T-helper 9 cell (primary cell): ENCODE results near the gene POLR1H.

Source experiments
- DNase-seq: peaks from one replicate; pipeline ENCODE4 v3.0.0-alpha.2; 2020

The POLR1H gene

DNA sequence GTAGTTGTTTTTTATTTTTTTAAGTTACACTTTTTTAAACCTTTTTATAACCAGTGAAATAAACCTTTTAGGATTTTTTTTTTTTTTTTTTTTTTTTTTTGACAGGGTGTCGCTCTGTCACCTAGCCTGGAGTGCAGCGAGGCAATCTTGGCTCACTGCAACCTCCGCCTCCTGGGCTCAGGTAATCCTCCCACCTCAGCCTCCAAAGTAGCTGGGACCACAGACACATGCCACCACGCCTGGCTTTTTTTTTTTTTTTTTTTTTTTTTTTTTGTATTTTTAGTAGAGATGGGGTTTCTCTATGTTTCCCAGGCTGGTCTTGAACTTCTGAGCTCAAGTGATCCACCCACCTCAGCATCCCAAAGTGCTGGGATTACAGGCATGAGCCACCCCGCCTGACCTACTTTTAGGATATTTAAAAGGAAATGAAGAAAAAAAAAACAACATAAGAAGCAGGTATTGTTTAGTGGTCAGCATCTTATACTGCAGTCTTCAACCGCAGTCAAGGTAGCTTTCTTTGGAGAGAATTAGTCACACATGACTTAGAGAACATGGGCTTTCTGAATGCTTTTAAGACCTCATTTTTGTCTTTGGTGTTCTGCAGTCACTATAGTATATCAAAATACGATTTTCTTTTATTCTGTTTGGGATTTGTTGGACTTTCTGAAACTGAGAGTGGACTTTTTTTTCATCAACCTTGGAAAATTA lies 1.6 kb downstream of the POLR1H start:
- DNase-seq, result no peak

DNA sequence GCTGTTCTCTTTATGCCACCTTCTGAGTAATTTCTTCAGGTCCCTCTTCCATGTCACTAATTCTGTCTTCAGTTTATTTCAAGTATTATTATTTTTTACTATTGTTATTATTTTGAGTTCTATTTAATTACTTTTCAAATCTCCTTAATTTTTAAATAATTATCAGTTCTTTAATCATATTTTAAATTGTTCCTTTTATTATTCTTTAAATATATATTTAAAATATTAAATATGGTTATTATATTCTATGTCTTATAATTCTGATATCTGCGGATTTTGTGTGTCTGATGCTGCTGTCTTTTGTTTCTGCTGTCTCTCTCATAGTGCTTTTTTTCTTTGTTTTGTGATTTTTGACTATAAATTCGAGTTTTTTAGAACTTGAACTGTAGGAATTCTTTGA lies 2.2 kb downstream of the POLR1H start:
- no peak for DNase-seq

DNA sequence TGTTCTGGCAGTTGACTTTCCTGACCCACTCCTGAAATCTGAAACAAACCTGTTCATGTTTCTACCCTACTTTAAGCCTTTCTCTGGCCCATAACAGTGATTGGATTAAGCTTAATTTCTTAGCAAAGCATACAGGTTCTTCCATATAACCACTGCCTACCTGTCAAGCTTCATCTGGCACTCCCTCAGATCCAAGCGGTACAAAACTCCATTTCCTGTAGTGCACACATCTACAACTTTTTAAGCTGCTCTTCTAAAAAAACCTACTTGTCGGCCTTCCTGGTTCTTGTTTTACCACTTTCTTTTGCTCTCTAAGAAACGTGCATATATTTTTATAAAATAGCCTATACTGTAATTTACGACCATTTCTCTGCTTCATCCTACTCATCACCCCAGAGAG lies 5.0 kb downstream of the POLR1H start:
- no peak for DNase-seq

DNA sequence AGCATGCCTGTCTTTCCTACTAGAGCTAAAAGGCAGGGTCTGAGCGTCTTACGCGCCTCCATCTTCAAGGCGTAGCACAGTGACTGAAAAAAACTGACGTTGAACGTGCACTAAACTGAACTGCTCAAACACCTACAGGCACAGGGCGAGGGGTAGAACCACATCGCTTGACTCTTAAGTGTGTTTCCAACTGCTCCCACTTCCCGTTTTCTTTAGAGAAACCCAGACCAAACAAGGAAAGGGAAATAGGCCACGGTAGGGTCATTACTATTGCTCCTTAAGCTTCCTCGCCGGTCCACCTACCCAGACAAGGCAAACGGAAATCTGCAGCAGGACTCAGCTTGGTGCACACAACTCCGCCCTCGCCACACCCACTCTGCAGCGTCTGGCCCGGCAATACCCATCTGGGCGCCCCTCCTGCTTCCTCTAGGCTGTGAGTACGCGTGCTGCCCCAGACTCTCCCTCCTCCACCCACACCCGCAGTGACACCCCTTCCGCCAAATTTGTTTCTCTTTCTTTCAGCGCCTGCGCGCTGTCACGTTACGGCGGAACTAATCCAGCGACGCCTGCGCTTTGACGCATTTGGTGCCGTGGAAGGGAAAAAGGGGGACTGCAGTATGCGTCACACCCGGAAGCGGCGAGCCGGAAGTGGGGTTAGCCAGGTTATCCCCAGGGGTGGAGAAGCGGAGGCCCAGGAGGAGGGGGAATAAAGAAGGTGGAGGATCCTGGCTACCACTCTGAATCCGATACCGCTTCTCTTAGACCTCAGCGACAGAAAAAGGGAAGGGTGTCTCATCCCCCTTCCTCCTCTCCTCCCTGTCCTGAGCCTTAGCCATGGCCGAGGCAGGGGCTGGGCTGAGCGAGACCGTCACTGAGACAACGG lies 5.8 kb downstream of the POLR1H start, which contains the start of gene PPP1R11:
Gene PPP1R11 (plus strand): TSS at position 622 of the 883 bp plus-strand sequence. CDS start 213 bp downstream, at position 835.
- DNase-seq, result peak; percentile 95

DNA sequence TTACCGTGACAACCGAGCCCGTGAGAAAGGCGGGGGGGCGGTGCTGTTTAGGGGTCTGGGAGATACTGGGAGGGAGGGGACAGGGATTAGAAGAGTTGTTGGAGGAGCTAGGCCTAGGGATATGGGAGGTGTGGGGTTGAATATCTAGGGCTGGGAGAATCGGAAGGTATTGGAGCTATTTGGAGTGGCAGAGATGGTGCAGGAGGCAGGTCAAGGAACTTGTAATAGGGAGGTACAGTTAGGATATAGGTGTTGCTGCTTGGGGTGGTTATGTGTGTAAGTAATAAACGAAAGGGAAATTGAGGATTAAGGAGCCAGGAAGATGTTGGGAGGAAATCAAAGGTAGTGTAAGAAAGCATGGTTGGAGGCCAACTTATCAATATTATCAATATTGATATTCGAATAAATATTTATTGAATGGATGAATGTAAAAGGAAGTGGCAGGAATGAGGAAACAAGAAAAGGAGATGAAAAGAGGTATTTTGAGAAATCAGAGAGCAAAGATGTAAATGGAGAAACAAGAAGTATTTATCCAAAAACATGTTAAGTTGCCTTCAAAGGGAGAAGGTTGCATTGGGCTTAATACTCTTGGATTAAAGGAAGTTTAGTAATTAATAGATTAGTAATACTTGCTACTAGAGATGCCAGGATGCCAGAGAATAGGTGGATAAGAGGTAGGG lies 6.5 kb downstream of the POLR1H start:
- no peak for DNase-seq

DNA sequence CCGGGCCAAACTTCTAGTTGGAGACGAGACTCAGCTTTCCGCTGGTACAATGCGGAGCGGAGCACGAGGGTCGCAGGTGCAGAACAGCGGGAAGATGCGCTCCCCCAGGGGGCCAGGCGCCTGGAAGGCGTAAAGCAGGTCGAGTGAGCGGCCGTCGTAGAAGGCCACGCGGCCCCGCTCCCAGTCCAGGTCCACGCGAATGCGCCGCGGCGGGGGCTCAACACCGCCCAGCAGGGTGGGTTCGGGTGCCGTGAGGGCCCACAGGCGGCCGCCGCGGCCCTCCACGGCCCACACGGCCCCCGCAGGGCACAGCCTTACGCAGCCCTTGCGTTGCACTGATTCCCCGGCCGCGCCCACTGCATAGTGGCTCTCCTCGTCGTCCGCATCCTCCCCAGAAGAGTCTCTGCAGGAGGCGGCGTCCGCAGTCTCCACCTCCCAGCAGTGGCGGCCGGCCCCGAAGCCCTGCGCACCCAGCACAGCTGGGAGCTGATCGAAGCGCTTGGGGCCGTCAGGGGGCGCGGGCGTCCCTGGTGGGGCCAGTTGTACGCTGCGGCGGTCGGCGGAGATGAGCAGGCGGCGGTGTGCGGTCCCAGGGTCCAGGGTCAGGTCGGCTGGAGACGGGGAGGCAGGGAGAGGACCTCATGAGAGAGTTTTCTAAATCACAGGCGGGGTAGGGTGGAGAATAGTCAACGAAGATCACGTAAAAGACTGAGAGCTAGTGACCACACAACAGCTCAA lies 10.2 kb downstream of the POLR1H start:
- no peak for DNase-seq

DNA sequence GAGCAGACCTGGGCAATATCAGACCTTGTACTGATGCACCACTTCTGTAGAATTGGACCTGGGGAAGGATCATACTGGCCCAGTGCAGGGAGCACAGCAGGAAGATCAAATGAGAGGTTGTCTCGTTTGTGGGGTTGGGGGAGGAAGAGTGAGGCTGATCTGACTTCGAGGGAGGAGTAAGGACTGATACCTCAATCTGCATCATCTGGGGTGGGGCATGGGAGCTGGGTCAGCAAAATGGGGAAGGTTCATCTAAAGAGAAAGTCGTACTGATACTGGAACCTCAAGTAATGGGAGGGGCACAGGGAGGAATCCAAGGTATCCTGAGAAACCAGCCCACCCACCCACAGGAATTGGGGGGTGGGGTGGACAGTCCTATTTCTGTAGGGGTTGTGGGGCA lies 10.8 kb downstream of the POLR1H start:
- no peak for DNase-seq

DNA sequence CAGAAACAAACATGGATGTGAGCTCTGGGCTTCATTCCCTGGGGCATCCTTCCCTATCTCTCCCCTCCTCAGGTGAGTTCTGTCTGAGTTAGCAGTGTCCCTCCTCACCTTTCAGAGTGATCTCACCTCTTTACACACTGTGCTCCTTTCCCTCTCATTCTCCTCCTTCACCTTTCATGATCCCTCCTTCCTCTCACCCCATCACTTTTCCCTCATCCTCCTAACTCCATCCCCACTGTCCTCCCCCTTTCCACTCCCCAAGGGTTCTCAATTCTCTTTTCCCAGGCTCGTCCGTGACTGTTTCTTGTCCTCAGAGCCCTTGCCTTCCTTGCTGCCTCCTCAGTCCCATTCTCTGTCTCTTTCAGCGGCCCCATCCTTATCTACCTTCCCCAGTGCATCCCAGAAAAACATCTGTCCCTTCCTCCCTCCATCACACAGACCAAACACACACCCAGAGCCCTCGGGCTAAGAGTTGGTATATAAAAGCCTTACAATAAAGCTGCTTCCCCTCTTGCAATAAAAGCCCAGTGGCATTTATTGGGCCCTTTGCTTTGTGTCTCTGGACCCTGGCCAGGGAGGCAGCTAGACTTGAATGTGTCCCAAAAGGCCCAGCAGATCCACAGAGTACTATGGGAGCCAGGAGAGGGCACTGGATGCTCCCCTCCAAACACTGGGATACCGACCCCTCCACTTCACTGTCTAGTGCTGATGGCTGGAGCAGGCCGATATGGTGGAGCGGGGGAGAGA lies 12.6 kb downstream of the POLR1H start:
- DNase-seq, result no peak

DNA sequence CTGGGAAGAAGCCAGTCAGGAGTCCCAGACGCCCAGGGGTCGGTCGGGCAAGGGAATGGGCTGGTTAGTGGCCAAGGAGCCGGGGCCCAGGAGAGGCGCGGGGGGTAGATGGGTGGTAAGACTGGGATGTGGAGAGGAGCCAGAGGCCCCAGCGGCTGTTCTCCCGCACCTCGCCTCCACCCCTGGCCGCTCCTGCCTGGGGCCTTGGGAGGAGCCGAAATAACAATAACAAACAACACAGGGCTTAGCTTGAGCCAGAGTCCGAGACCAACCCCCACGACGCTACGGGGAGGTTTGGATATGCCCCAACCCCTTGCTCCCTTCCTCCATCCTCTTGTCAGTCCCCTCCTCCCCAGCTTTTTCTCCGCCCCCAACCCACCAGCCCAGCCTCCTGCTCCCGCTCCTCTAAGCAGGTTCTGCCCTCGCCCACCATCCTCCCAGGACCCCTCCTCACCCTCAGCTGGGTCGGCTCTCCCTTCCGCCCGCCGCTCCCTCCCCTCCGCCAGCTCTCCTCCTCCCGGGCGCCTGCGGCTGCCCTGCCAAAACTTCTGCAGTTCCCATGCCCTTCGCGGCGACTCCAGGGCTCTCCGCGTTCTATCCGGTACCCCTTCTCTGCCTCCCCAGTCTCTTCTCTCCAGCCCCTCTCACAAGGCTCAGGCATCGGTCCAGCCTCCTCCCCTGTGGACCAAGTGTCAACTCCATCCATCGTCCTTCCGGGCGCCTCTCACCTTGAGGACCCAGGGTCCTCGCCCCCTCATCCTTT lies 13.4 kb downstream of the POLR1H start:
- no peak for DNase-seq

DNA sequence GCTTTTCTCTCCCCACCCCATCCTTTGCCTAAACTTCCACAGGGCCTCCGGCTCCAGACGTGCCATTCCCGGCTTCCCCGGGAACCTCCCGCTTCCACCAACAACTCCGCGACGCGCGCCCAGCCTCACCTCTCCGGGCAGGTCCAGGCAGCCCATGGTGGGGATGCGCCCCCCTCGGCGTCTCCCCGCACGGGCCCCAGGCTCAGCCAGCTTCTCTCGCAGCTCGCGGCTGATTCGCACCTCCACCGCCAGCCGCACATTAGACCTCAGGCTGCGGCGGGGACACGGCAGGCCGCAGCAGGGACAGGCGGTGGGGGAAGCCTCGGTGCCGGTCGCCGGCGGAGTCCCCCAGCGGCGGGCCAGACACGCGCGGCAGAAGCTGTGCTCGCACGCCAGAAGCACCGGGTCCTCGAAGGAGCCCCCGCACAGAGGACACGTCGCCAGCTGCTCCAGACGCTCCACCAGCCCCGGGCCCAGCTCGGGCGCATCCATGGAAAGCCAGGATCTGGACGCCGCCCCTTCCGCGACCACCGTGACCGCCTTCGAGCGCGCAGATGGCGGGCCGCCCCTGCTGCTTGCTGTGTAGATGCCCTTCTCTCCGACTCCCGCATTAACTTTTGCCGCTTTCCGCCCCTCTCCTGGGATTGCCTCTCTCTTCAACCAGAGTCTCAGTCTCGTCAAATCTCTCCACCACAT lies 14.2 kb downstream of the POLR1H start, which contains the start of gene RNF39:
Gene RNF39 (minus strand): TSS at position 676 of the 696 bp plus-strand sequence. CDS start 184 bp downstream, at position 492.
- DNase-seq, result no peak

DNA sequence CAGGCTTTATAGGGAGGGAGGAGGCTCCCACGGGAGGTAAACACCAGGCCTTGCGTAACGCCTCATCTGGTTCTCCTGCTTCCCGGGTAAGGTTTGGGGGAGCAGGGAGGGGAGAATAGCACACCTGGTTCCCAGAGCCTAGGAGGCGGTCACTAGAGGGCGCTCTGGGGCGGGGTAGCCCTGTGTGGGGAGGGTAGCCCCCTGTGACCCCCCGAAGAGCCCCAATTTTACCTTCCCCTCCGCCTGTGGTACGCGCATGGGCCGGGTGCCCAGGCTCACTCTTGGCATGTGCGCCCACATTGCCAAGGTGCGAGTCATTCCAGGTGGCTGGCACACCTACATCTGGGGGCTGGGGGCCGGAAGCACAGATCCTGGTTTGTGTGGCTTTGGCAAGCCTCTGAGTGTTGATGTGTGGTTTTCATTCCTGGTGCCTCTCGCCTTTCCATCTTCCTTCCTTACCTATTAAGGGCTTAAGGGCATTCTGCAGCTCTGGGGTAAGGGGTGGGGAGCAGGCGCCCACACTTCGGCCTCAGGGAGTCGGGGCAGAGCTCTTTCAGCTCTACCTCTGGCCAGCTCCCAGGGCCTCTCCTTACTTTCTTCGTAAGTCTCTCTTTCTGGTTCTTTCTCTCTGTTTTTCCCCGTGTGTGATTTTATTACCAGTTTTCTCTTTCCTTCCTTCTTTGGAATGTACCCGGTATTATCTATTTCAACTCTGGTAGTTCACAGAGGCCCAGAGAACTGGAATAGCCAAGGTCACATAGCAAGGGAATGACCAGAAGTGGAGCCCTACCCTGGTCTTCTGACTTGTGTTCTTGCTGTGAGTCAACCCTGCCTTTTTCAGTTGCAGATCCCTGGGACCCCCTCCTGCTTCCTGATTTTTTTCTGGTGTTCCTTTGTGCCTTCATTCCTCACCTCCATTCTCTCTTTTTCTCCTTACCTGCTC lies 15.0 kb downstream of the POLR1H start:
- DNase-seq, result no peak

DNA sequence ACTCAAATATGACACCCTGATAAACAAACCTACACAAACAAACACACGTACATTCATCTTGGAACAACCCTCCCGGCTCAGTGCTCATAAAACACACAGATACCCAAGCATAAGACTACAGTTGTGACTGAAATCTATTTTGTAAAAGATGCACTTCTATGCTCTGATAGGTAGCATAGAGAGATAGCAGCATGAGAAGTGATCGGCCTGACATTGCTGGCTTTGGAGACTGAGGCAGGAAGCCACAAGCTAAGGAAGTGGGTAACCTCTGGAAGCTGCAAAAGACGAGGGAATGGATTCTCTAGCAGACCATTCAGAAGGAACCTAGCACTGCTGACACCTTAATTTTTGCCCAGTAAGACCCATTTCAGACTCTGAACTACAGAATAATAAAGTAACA lies 16.2 kb downstream of the POLR1H start:
- no peak for DNase-seq

DNA sequence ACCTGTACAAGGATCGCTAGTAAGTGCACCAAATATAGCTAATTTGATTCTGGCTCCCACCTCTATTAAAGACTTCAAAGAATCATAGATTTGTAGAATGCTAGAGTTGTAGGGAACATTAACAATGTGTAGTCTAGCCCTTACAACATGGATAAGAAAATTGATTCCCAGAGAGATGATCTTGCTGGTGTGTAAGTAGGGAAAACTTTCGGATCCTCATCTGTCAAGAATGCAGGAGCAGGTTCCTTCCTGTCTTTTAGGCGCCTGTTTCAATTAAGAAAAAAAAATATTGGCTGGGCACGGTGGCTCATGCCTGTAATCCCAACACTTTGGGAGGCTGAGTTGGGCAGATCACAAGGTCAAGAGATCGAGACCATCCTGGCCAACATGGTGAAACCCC lies 26.8 kb downstream of the POLR1H start:
- no peak for DNase-seq

DNA sequence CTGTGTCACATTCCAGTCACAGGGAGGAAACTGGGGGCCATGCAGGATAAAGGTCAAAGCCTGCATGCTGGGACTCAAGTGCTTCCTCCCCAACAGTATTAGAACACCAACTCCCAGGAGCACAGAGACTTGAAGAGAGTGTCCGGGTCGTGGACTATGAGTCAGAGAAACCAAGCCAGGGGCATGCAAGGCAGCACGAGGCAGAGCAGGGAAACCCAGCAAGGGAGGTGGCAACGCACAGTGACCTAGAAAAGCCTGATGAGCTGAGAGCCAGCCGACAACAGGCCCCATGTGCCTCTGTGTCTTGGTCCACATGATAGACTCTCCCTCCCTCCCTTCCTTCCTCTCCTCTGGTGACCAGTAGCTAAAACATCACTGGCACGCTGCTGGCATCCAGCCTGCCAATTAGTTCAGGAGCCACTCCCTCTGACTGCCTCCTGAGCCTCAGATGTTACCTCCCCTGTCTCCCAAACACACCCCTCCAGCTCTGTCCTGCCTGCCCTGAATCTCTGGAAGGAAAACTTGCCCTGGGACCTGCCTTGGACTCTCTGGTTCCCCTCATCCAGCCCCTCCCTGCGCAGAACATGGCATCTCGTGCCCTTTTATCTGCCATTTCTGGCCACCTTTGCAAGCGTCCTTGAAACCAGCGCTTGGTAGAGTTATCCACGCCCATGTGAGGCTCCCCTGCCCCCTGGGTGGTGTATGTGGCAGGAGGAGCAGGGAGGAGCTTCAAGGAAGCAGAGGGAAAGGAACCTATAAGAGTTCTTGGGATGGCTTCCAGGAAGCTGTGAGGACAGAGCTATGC lies 30.7 kb downstream of the POLR1H start:
- DNase-seq, result no peak

DNA sequence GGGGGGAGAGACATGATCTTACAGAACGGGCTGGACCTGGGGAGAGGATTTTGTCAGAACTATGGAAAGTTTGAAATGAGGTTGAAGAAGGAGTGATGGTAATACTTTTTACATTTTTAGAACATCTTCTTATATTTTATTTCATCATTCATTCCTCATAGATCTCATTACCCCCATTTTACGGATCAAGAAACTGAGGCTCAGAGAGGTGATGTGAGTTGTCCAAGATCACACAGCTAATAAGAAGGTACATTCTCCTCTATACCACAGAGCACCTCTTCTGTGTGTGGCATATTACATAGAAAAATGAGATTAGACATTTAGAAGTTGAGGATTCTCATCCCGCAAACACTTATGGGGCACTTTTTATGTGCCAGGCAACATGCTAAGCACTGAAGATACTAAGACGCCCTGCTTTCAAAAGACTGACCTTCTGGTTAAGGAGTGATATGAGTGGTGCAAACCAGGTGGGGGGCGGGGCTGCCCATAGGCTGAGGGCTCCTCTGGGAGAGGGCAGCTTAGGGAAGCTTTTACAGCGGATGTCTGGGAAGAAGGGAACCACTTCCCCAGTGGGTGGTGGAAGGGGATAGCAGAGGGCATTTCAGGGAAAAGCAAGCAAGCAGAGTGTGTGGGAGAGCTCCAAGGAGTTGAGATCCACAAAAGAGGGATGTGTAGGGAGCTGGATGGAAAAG lies 31.9 kb downstream of the POLR1H start:
- no peak for DNase-seq

DNA sequence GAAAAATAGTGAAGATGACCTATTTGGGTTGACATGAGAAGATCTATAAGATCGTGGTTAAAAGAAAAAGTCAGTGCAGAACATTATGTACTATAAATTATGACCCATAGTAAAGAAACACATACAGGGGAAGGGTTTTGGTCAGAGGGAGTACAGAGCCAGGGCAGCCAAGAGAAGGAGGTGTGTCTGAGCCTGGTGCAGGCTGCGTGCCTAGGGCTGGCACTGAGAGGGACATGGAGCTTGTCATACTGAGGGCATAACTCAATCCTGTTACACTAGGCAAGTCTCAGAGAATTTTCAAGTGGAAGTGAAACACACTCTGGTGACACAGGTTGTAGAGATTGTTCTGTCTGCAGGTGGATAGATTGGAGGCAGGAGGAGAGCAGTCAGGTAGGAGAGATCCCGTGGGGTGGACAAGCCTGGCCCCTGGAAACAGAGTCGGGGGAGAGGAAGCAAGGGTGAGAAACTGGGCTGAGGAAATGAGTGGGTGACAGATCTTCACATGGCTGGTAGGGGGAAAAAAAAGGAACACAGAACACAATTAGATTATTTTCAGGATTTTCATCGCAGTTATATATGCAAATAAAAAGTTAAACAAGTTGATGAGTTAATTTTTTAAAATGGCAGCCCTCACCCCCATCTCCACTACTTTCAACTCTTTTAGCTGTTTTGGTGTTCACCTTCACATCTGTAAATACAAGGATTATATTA lies 33.0 kb downstream of the POLR1H start:
- no peak for DNase-seq

DNA sequence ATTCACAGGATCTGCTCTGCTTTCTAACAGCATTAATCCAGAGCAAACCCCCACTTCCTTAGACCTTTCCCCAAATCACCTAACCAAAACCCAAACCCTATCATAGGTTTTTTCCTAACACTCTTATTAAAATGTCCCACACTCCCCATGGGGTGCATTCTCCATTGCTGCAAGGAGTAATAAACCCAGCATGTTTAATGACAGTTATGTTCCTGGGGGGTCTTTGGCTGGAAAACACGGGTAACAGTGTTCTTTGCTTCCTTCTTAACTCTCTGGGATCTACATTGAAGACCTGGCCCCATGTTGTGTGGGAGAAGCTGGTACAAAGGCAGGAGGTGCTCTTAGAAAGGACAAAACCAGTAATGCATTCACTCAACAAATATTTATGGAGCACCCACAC lies 35.8 kb downstream of the POLR1H start:
- DNase-seq, result no peak
